SK-N-SH (cell line): ENCODE results near the gene TIGAR. TPM values are rescaled to one million over a fixed set of nuclear protein-coding genes. Genes with fewer than 3 reads are reported as not detected.

Source experiments
- CTCF ChIA-PET: fragments of 300-600, 350-600 bp; formaldehyde crosslinking; extraction: SDS; loops from one replicate; lab custom pipeline; 2021; lab: Yijun Ruan, JAX
- POLR2A ChIA-PET: fragments of 350-600 bp; sonication (Branson Sonifier 250); formaldehyde crosslinking; extraction: SDS; loops from one replicate; lab custom pipeline; 2020; ENCODE audit warnings: antibody characterized with exemption, inconsistent platforms; lab: Yijun Ruan, JAX
- DNase-seq: peaks from one replicate; pipeline ENCODE4 v3.0.0; 2012
- H2AFZ ChIP-seq: fragments of 200-600 bp; sonication (generic); 2 replicates; pipeline ENCODE4 v1.8.1; 2016; ENCODE audit warnings: antibody characterized with exemption, mild to moderate bottlenecking, low read depth
- H3F3A ChIP-seq: fragments of 200-600 bp; sonication (generic); replicated peaks from 2 replicates; pipeline ENCODE3; 2016; ENCODE audit warnings: antibody characterized with exemption, mild to moderate bottlenecking; ENCODE audit not compliant: insufficient read depth
- H3K27ac ChIP-seq, 2 experiments: fragments of 200-500 bp in 1 of 2; fragments of 200-600 bp in 1 of 2; sonication (Bioruptor generic) in 1 of 2; sonication (generic), shearing (Covaris generic) in 1 of 2; 2 replicates each; pipeline versions ENCODE4 v1.5.1 to v1.6.1; 2014 to 2016; ENCODE audit warnings: low read depth in 2 of 2, inconsistent platforms in 1 of 2, low read length in 1 of 2, mild to moderate bottlenecking in 1 of 2, mixed read lengths in 1 of 2
- H3K27me3 ChIP-seq: fragments of 200-600 bp; sonication (generic), shearing (Covaris generic); 2 replicates; pipeline ENCODE4 v1.6.1; 2016; ENCODE audit warnings: mixed run types; ENCODE audit not compliant: insufficient read depth
- H3K36me3 ChIP-seq, 2 experiments: fragments of 200-500 bp in 1 of 2; fragments of 200-600 bp in 1 of 2; sonication (Bioruptor generic) in 1 of 2; sonication (generic) in 1 of 2; replicated peaks in 1 of 2; 2 replicates each; pipeline versions ENCODE3 to v1.5.1; 2014 to 2016; ENCODE audit warnings: low read length in 1 of 2, mild to moderate bottlenecking in 1 of 2; ENCODE audit not compliant: insufficient read depth in 2 of 2, control insufficient read depth in 1 of 2
- H3K4me1 ChIP-seq, 2 experiments: fragments of 200-500 bp in 1 of 2; fragments of 200-600 bp in 1 of 2; sonication (Bioruptor generic) in 1 of 2; sonication (generic), shearing (Covaris generic) in 1 of 2; 2 replicates each; pipeline versions ENCODE4 v1.5.1 to v1.6.1; 2014 to 2016; ENCODE audit warnings: low read depth in 1 of 2, low read length in 1 of 2, mixed run types in 1 of 2; ENCODE audit not compliant: insufficient read depth in 2 of 2, control insufficient read depth in 1 of 2
- H3K4me2 ChIP-seq: fragments of 200-600 bp; sonication (generic), shearing (Covaris generic); 2 replicates; pipeline ENCODE4 v1.6.1; 2017; ENCODE audit warnings: mixed run types
- H3K4me3 ChIP-seq, 2 experiments: fragments of 200-500 bp in 1 of 2; fragments of 200-600 bp in 1 of 2; sonication (Bioruptor generic) in 1 of 2; sonication (generic), shearing (Covaris generic) in 1 of 2; 2 replicates each; pipeline versions ENCODE4 v1.5.1 to v1.8.1; 2014 to 2016; ENCODE audit warnings: low read depth in 2 of 2, inconsistent platforms in 1 of 2, low read length in 1 of 2, mild to moderate bottlenecking in 1 of 2, mixed read lengths in 1 of 2, moderate library complexity in 1 of 2
- H3K79me2 ChIP-seq: fragments of 200-600 bp; sonication (generic); 2 replicates; pipeline ENCODE4 v1.8.1; 2017; ENCODE audit warnings: mild to moderate bottlenecking; ENCODE audit not compliant: insufficient read depth
- H3K9ac ChIP-seq: fragments of 200-600 bp; sonication (generic); 2 replicates; pipeline ENCODE4 v1.6.1; 2017; ENCODE audit warnings: mixed run types
- H3K9me2 ChIP-seq: fragments of 200-600 bp; sonication (generic); 2 replicates; pipeline ENCODE4 v1.6.1; 2017; ENCODE audit warnings: mixed run types
- H3K9me3 ChIP-seq: fragments of 200-600 bp; sonication (generic); 2 replicates; pipeline ENCODE4 v1.6.1; 2017; ENCODE audit warnings: mixed run types, mild to moderate bottlenecking, moderate library complexity
- H4K20me1 ChIP-seq: fragments of 200-600 bp; sonication (generic); 2 replicates; pipeline ENCODE4 v1.6.1; 2017; ENCODE audit warnings: mild to moderate bottlenecking, mixed run types; ENCODE audit not compliant: insufficient read depth
- FOSL2 ChIP-seq: IDR thresholded peaks from 2 replicates; pipeline ENCODE4 v1.4.0; 2012; ENCODE audit warnings: low read depth, mild to moderate bottlenecking, moderate library complexity, borderline replicate concordance
- FOXM1 ChIP-seq: IDR thresholded peaks from 2 replicates; pipeline ENCODE4 v1.4.0; 2012; ENCODE audit warnings: low read depth, mild to moderate bottlenecking
- JUND ChIP-seq: IDR thresholded peaks from 2 replicates; pipeline ENCODE4 v1.4.0; 2012
- MEF2A ChIP-seq: IDR thresholded peaks from 2 replicates; pipeline ENCODE4 v1.4.0; 2012; ENCODE audit warnings: low read depth, borderline replicate concordance
- MXI1 ChIP-seq: IDR thresholded peaks from 2 replicates; pipeline ENCODE4 v1.6.1; 2012; ENCODE audit warnings: mild to moderate bottlenecking, low read depth, low read length, improper control_type of control experiment
- NRF1 ChIP-seq: IDR thresholded peaks from 2 replicates; pipeline ENCODE4 v1.6.1; 2012; ENCODE audit warnings: low read depth, mild to moderate bottlenecking, low read length
- RAD21 ChIP-seq: IDR thresholded peaks from 2 replicates; pipeline ENCODE4 v1.6.1; 2012; ENCODE audit warnings: mild to moderate bottlenecking, low read length
- RFX5 ChIP-seq: IDR thresholded peaks from 2 replicates; pipeline ENCODE4 v1.6.1; 2012; ENCODE audit warnings: mild to moderate bottlenecking, improper control_type of control experiment, low read length
- TCF12 ChIP-seq: IDR thresholded peaks from 2 replicates; pipeline ENCODE4 v1.4.0; 2012
- WGBS: methylation state at CpG from one replicate; pipeline ENCODE4 v1.1.6; 2017; ENCODE audit warnings: low lambda C conversion rate; 5-methylcytosine and 5-hydroxymethylcytosine counted together
- polyA plus RNA-seq, 3 experiments: library from polyadenylated mRNA; depleted of rRNA; stranded (reverse); fragments of >200 nt; gene quantifications; 2 replicates each; pipeline ENCODE4 v1.2.3, GENCODE V29; 2012
- TF ChIP-seq, protein P1 (sequence below): IDR thresholded peaks from 2 replicates; pipeline ENCODE4; 2012
- TF ChIP-seq, protein P2 (sequence below): fragments of 150-350 bp; IDR thresholded peaks from 2 replicates; pipeline ENCODE4 v1.6.1; 2016; ENCODE audit warnings: mild to moderate bottlenecking, low read depth, low read length
- TF ChIP-seq, protein P3 (sequence below): fragments of 150-350 bp; IDR thresholded peaks from 2 replicates; pipeline ENCODE4 v1.6.1; 2017; ENCODE audit warnings: antibody characterized with exemption, low read length, low read depth, borderline replicate concordance
- TF ChIP-seq, protein P4 (sequence below): IDR thresholded peaks from 2 replicates; pipeline ENCODE4 v1.4.0; 2012; ENCODE audit warnings: low read depth, borderline replicate concordance

Gene TIGAR
- polyA plus RNA-seq, 1 of the 3 experiments (the other 2 are of a cell fraction) = 8.3 TPM

DNA sequence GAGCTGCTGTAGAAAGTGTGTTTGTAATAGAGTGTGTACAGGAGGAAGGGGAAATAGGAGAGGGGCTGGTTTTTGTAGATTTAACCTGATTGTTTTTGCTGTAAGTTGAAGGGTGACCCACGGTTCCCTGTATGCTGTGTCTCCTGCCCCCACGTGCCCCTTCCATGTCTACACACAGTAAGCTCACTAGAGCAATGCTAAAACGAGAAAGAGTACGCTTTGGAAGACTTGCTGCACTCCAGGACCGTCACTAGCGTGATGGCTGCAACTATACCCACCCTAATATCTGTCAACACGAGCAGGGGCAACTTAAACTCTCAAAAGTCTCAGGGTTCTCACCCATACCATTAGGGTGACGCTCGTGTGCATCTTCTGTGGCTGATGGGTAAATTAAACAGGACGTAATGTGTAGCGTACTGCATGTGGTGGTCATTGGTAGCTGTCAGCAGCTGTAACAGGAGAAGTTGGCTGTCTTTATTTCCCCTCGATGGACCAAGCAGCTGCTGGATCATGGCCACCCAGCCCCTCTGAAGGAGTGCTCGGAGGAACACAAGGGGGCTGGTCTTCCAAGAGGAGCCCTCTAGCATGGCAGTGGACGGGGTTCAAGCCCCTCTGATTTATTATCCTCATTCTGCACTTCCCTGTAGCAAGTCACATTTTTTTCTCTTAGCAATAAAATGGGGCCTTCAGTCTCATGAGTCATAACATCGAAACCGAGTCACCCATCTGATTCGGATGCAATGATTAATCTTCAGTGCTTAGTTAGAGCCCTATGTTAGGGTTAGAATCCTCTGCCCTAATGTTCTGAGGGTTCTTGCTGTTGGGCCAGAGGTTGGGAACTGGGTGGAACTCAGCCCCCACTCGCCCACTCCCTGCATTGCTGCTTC lies 33.4 kb upstream of the TIGAR start:
- ChIA-PET POLR2A (no interaction called here), CTCF (interaction anchor here (1.2 to 15.2 kb wide), 3 partner anchors 10 to 402 kb away, joined by 3 to 162 read pairs (median 13); no protein-coding TSS in a partner anchor)
- H3K27me3 ChIP-seq = peaks cover 98% of the 10 kb centered on the region
- no peaks in the 10 kb centered on the region for H3K9me2 ChIP-seq
- H3K9me3 ChIP-seq = no peaks in the 10 kb centered on the region
- no peaks in the 10 kb centered on the region for H3F3A ChIP-seq
- DNase-seq = no peak
- H3K27ac ChIP-seq = no peak overlapping the region
- TF ChIP-seq, protein P1, sequence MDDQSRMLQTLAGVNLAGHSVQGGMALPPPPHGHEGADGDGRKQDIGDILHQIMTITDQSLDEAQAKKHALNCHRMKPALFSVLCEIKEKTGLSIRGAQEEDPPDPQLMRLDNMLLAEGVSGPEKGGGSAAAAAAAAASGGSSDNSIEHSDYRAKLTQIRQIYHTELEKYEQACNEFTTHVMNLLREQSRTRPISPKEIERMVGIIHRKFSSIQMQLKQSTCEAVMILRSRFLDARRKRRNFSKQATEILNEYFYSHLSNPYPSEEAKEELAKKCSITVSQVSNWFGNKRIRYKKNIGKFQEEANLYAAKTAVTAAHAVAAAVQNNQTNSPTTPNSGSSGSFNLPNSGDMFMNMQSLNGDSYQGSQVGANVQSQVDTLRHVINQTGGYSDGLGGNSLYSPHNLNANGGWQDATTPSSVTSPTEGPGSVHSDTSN = no peak
- TF ChIP-seq, protein P2, sequence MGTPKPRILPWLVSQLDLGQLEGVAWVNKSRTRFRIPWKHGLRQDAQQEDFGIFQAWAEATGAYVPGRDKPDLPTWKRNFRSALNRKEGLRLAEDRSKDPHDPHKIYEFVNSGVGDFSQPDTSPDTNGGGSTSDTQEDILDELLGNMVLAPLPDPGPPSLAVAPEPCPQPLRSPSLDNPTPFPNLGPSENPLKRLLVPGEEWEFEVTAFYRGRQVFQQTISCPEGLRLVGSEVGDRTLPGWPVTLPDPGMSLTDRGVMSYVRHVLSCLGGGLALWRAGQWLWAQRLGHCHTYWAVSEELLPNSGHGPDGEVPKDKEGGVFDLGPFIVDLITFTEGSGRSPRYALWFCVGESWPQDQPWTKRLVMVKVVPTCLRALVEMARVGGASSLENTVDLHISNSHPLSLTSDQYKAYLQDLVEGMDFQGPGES = no peak
- no peak for TF ChIP-seq RAD21
- TF ChIP-seq MXI1 = no peak
- TF ChIP-seq NRF1 = no peak
- TF ChIP-seq, protein P3, sequence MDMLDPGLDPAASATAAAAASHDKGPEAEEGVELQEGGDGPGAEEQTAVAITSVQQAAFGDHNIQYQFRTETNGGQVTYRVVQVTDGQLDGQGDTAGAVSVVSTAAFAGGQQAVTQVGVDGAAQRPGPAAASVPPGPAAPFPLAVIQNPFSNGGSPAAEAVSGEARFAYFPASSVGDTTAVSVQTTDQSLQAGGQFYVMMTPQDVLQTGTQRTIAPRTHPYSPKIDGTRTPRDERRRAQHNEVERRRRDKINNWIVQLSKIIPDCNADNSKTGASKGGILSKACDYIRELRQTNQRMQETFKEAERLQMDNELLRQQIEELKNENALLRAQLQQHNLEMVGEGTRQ = no peak
- TF ChIP-seq RFX5 = no peak
- no peak for TF ChIP-seq FOXM1
- TF ChIP-seq FOSL2 = no peak
- no peak for TF ChIP-seq MEF2A
- TF ChIP-seq TCF12 = no peak
- TF ChIP-seq, protein P4, sequence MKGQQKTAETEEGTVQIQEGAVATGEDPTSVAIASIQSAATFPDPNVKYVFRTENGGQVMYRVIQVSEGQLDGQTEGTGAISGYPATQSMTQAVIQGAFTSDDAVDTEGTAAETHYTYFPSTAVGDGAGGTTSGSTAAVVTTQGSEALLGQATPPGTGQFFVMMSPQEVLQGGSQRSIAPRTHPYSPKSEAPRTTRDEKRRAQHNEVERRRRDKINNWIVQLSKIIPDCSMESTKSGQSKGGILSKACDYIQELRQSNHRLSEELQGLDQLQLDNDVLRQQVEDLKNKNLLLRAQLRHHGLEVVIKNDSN = no peak
- TF ChIP-seq JUND = no peak
- H3K4me1 ChIP-seq = no peaks in the 10 kb centered on the region
- no peaks in the 10 kb centered on the region for H4K20me1 ChIP-seq
- no peak overlapping the region for H3K9ac ChIP-seq
- no peak overlapping the region for H3K4me2 ChIP-seq
- H3K4me3 ChIP-seq = no peak overlapping the region
- 5% methylated on average over 18 of the region's 18 CpGs for WGBS
- no peaks in the 10 kb centered on the region for H3K36me3 ChIP-seq
- H3K79me2 ChIP-seq = no peaks in the 10 kb centered on the region
- no peak overlapping the region for H2AFZ ChIP-seq
